Adrenal gland (tissue), 12 donors: Measurements from ENCODE around the gene HDAC11. TPM values are rescaled to one million over a fixed set of nuclear protein-coding genes. Genes with fewer than 3 reads are reported as not detected.

Source experiments
- DNase-seq, 7 donors: peaks; one replicate each; pipeline ENCODE4 v3.0.0-alpha.2; 2019 to 2020
- H3K27ac ChIP-seq, 5 donors: fragments of 200-600 bp; sonication (generic) in 4 of 5; 1 replicate in 3 of 5; 2 replicates in 2 of 5; pipeline versions ENCODE4 v1.5.1 to v1.8.0; 2016 to 2020; ENCODE audit warnings: mild to moderate bottlenecking in 1 of 5
- H3K27me3 ChIP-seq: fragments of 200-600 bp; 2 replicates; pipeline ENCODE4 v1.8.0; 2021
- H3K36me3 ChIP-seq, 2 donors: fragments of 200-600 bp; replicated peaks in 1 of 2; 1 replicate in 1 of 2; 2 replicates in 1 of 2; pipeline versions ENCODE4 v1.5.1 to v1.8.0; 2018 to 2022
- H3K4me1 ChIP-seq, 2 donors: fragments of 200-600 bp; replicated peaks in 1 of 2; 1 replicate in 1 of 2; 2 replicates in 1 of 2; pipeline versions ENCODE4 v1.5.1 to v1.8.0; 2018 to 2021
- H3K4me3 ChIP-seq, 4 donors: fragments of 200-600 bp; sonication (generic) in 3 of 4; one replicate each; pipeline ENCODE4 v1.5.1; 2016 to 2018
- H3K9me3 ChIP-seq, 3 donors: fragments of 200-600 bp; sonication (generic) in 1 of 3; replicated peaks in 1 of 3; 1 replicate in 2 of 3; 2 replicates in 1 of 3; pipeline versions ENCODE4 v1.5.1 to v1.8.0; 2016 to 2021
- CTCF ChIP-seq, 6 experiments: fragments of 450-650 bp in 4 of 6; fragments of 200-600 bp in 2 of 6; sonication (generic) in 1 of 6; IDR thresholded peaks; 1 replicate in 5 of 6; 2 replicates in 1 of 6; pipeline versions ENCODE4 v1.5.1 to v1.8.0; 2016 to 2021; ENCODE audit warnings: antibody characterized with exemption in 6 of 6, mild to moderate bottlenecking in 2 of 6, moderate library complexity in 1 of 6
- POLR2A ChIP-seq, 2 donors: fragments of 450-650 bp; IDR thresholded peaks; one replicate each; pipeline ENCODE4 v1.6.1; 2017; ENCODE audit warnings: antibody characterized with exemption in 2 of 2, mild to moderate bottlenecking in 2 of 2, moderate library complexity in 1 of 2
- WGBS, 4 donors: extraction: QIAGEN DNeasy Blood & Tissue Kit in 2 of 4; methylation state at CpG; one replicate each; pipeline versions ENCODE4 v1.1.5 to v1.1.7; 2013 to 2017; 5-methylcytosine and 5-hydroxymethylcytosine counted together
- intact Hi-C, 2 donors: fragments of 100-400 bp; cut with DNase I; formaldehyde crosslinking; loops; one replicate each; pipeline versions ENCODE4 v1.14.1 to v1.15.0; 2022 to 2023
- polyA plus RNA-seq, 3 donors: library from polyadenylated mRNA; stranded (reverse); fragments of 200-250 nt in 2 of 3; fragments of 350-450 nt in 1 of 3; fragmentation: Illumina TruSeq in 1 of 3; extraction: RNeasy Lipid Tissue Mini Kit (QIAGEN cat#74804) in 1 of 3; gene quantifications; one replicate each; pipeline ENCODE4 v1.2.3, GENCODE V29; 2013 to 2014
- total RNA-seq, 9 donors: library from RNA; depleted of rRNA in 4 of 9; stranded (reverse); fragments of >200 nt in 4 of 9; fragments of 120-200 nt in 1 of 9; fragmentation: NEBNext Ultra II Directional in 1 of 9; extraction: Animal tissue kit (Norgen Biotek cat#: 25700) in 1 of 9; gene quantifications; one replicate each; pipeline versions ENCODE4 v1.1.0 to v1.2.4, GENCODE V29; 2013 to 2023
- donor health status: healthy with polysubstance abuse.
- donor health status: Bipolar disorder and iron deficiency.
- donor health status: DM: yes; HTN: yes; CAD: no.
- donor health status: DM: no; HTN: no; CAD: no.
- donor health status: DM: no; HTN: no; CAD: no.
- donor health status: DM: yes; HTN: yes; CAD: no.

Gene HDAC11
- total and polyA plus RNA-seq, 12 donors: 6.9 to 58.0 (median 15.9) TPM

- Histone ChIP-seq H3K9me3 (no peaks in the 10 kb centered on the region), H3K4me3 (no peak overlapping the region), H3K27me3 (no peaks in the 10 kb centered on the region), H3K27ac (no peak overlapping the region), H3K36me3 (no peaks in the 10 kb centered on the region), H3K4me1 (no peaks in the 10 kb centered on the region)
- TF ChIP-seq CTCF (IDR thresholded peaks at IDR 0.05) (no peak), POLR2A (IDR thresholded peaks at IDR 0.05) (no peak)
- DNase-seq: no peak
- WGBS, 4 donors: 75 to 81% (median 77%) methylated on average over 6 to 10 of the region's 10 CpGs
- intact Hi-C loops: no loop called here
These were observed 33.9 kb downstream of the HDAC11 start for GRCh38 chr3:13513913-13514517.

GRCh38 chr3:13514639-13515435 is 34.7 kb downstream of the HDAC11 start:
- no peak for TF ChIP-seq CTCF (IDR thresholded peaks at IDR 0.05)
- no peak for TF ChIP-seq POLR2A (IDR thresholded peaks at IDR 0.05)
- no peak for DNase-seq
- H3K4me3 ChIP-seq: no peak overlapping the region
- no peak overlapping the region for H3K27ac ChIP-seq
- no peaks in the 10 kb centered on the region for H3K27me3 ChIP-seq
- no peaks in the 10 kb centered on the region for H3K9me3 ChIP-seq
- intact Hi-C loops: no loop called here
- H3K36me3 ChIP-seq: no peaks in the 10 kb centered on the region
- 77 to 87% (median 79%) methylated on average over 6 of the region's 6 CpGs for WGBS, 4 donors
- no peaks in the 10 kb centered on the region for H3K4me1 ChIP-seq

GRCh38 chr3:13515786-13516759 is 36.0 kb downstream of the HDAC11 start:
- Histone ChIP-seq H3K4me1 (no peaks in the 10 kb centered on the region), H3K4me3 (no peak overlapping the region), H3K36me3 (no peaks in the 10 kb centered on the region), H3K27ac (peak overlapping the region in 1 of 5 donors; percentile 63), H3K9me3 (no peaks in the 10 kb centered on the region), H3K27me3 (no peaks in the 10 kb centered on the region)
- WGBS, 4 donors: 76 to 89% (median 79%) methylated on average over 8 to 26 of the region's 26 CpGs
- intact Hi-C loops: no loop called here
- no peak for DNase-seq
- TF ChIP-seq CTCF (IDR thresholded peaks at IDR 0.05) (no peak), POLR2A (IDR thresholded peaks at IDR 0.05) (no peak)

GRCh38 chr3:13516760-13517135 is 36.6 kb downstream of the HDAC11 start:
- WGBS, 4 donors: 76 to 90% (median 89%) methylated on average over 8 to 9 of the region's 9 CpGs
- no peak overlapping the region for H3K27ac ChIP-seq
- H3K27me3 ChIP-seq: no peaks in the 10 kb centered on the region
- no peak for TF ChIP-seq POLR2A (IDR thresholded peaks at IDR 0.05)
- TF ChIP-seq CTCF (IDR thresholded peaks at IDR 0.05): no peak
- H3K9me3 ChIP-seq: no peaks in the 10 kb centered on the region
- no peaks in the 10 kb centered on the region for H3K36me3 ChIP-seq
- H3K4me1 ChIP-seq: no peaks in the 10 kb centered on the region
- DNase-seq: no peak
- H3K4me3 ChIP-seq: no peak overlapping the region
- intact Hi-C loops: no loop called here
